ENCODE data around the gene HSP90AB1. TPM values are rescaled to one million over a fixed set of nuclear protein-coding genes. Genes with fewer than 3 reads are reported as not detected.

HSP90AB1 gene
- total and polyA plus RNA-seq, 8 donors = 168 to 549 (median 359) TPM

DNA sequence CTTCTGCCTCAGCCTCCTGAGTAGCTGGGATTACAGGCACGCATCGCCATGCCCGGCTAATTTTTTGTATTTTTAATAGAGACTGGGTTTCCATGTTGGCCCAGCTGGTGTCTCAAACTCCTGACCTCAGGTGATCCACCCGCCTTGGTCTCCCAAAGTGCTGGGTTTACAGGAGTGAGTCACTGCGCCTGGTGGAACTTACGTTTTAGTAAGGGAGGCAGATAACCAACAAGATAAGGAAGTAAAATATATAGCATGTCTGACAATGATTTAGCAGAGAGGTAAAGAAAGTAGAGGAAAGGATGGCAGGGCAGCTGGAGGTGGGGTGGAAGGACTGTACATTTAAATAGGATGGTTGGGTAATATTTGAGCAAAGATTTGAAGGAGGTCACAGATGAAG lies 42.9 kb upstream of the HSP90AB1 start:
- 68 to 76% (median 74%) methylated on average over 6 of the region's 6 CpGs for WGBS, 5 donors

DNA sequence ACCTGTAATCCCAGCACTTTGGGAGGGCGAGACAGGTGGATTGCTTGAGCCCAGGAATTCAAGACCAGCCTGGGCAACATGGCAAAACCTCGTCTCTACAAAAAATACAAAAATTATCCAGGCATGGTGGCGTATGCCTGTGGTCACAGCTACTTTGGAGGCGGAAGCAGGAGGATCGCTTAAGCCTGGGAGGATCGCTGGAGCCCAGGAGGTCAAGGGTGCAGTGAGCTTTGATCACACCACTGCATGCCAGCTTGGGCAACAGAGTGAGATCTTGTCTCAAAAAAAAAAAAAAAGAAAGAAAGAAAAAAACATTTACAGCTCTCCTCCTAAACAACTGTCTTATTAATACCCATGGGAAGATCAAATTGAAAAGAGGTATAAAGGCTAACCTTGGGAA lies 38.9 kb upstream of the HSP90AB1 start:
- Histone ChIP-seq H3K27ac (no peak overlapping the region), H3K9me3 (no peaks in the 10 kb centered on the region), H3K36me3 (no peaks in the 10 kb centered on the region), H3K4me3 (no peak overlapping the region), H3K4me1 (peaks cover 0 to 10% (median 4%) of the 10 kb centered on the region in 4 donors), H3K27me3 (no peaks in the 10 kb centered on the region)
- no peak for DNase-seq
- WGBS, 5 donors = 93 to 97% (median 96%) methylated on average over 6 of the region's 6 CpGs
- no peak for TF ChIP-seq POLR2A (IDR thresholded peaks at IDR 0.05)
- TF ChIP-seq, protein P1, sequence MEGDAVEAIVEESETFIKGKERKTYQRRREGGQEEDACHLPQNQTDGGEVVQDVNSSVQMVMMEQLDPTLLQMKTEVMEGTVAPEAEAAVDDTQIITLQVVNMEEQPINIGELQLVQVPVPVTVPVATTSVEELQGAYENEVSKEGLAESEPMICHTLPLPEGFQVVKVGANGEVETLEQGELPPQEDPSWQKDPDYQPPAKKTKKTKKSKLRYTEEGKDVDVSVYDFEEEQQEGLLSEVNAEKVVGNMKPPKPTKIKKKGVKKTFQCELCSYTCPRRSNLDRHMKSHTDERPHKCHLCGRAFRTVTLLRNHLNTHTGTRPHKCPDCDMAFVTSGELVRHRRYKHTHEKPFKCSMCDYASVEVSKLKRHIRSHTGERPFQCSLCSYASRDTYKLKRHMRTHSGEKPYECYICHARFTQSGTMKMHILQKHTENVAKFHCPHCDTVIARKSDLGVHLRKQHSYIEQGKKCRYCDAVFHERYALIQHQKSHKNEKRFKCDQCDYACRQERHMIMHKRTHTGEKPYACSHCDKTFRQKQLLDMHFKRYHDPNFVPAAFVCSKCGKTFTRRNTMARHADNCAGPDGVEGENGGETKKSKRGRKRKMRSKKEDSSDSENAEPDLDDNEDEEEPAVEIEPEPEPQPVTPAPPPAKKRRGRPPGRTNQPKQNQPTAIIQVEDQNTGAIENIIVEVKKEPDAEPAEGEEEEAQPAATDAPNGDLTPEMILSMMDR (IDR thresholded peaks at IDR 0.05) = no peak
- TF ChIP-seq POLR2AphosphoS5 (IDR thresholded peaks at IDR 0.05) = no peak
- TF ChIP-seq EP300 (IDR thresholded peaks at IDR 0.05) = no peak
- intact Hi-C loops (cut with DNase I; ENCODE audit: low total_unique reads) = no loop called here

More for the DNA sequence above, 42.9 kb upstream of the HSP90AB1 start:
- Histone ChIP-seq H3K27me3 (no peaks in the 10 kb centered on the region), H3K36me3 (no peaks in the 10 kb centered on the region), H3K4me3 (no peak overlapping the region), H3K27ac (no peak overlapping the region), H3K9me3 (no peaks in the 10 kb centered on the region), H3K4me1 (peaks cover 0 to 10% (median 6%) of the 10 kb centered on the region in 4 donors)
- DNase-seq = no peak
- TF ChIP-seq, protein P1 (IDR thresholded peaks at IDR 0.05) = no peak
- TF ChIP-seq EP300 (IDR thresholded peaks at IDR 0.05) (no peak), POLR2AphosphoS5 (IDR thresholded peaks at IDR 0.05) (no peak)
- intact Hi-C loops (cut with DNase I; ENCODE audit: low total_unique reads) = no loop called here

DNA sequence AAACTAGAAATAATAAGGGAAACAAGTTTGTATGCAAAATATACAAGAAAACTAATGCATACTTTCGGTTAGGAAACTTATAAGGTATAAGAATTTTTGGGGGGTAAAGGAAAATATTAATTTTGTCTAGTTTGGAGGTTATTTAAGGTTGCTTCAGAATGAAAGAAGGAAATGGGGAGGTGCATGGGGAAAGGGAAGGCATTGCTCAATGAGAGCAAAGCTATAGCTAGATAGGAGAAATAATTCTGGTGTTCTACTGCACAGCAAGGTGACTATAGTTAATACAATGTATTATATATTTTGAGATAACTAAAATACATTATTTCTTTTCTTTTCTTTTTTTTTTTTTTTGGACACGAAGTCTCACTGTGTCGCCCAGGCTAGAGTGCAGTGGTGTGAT lies 35.6 kb upstream of the HSP90AB1 start:
- no peaks in the 10 kb centered on the region for H3K27me3 ChIP-seq
- no peak for DNase-seq
- 78 to 92% (median 88%) methylated on average over 3 of the region's 3 CpGs for WGBS, 5 donors
- H3K36me3 ChIP-seq = no peaks in the 10 kb centered on the region
- intact Hi-C loops (cut with DNase I; ENCODE audit: low total_unique reads) = no loop called here
- no peaks in the 10 kb centered on the region for H3K9me3 ChIP-seq
- H3K4me3 ChIP-seq = no peak overlapping the region
- H3K4me1 ChIP-seq = peaks cover 2 to 5% (median 4%) of the 10 kb centered on the region in 4 donors
- TF ChIP-seq POLR2A (IDR thresholded peaks at IDR 0.05) (no peak), EP300 (IDR thresholded peaks at IDR 0.05) (no peak), POLR2AphosphoS5 (IDR thresholded peaks at IDR 0.05) (no peak)
- TF ChIP-seq, protein P1 (IDR thresholded peaks at IDR 0.05) = no peak
- no peak overlapping the region for H3K27ac ChIP-seq

DNA sequence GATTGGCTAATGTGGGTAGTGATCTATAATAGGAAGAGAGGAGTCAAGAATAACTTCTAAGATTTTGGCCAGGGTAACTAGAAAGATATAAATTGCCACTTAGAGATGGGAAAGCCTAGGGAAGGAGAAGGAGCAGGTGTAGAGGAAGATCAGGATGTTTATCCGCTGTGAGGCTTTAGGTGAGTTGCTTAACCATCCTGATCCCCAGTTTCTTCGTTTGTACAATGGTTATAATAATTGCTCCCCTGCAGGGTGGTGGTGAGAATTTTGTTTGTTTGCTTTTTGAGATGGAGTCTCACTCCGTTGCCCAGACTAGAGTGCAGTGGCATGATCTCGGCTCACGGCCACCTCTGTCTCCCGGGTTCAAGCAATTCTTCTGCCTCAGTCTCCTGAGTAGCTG lies 32.6 kb upstream of the HSP90AB1 start:
- TF ChIP-seq, protein P1 (IDR thresholded peaks at IDR 0.05) = no peak
- TF ChIP-seq EP300 (IDR thresholded peaks at IDR 0.05) (no peak), POLR2A (IDR thresholded peaks at IDR 0.05) (no peak), POLR2AphosphoS5 (IDR thresholded peaks at IDR 0.05) (no peak)
- intact Hi-C loops (cut with DNase I; ENCODE audit: low total_unique reads) = no loop called here
- 89 to 93% (median 90%) methylated on average over 6 of the region's 6 CpGs for WGBS, 5 donors

More for the DNA sequence above, 32.6 kb upstream of the HSP90AB1 start:
- no peaks in the 10 kb centered on the region for H3K9me3 ChIP-seq
- H3K4me3 ChIP-seq = no peak overlapping the region
- DNase-seq = no peak
- no peak overlapping the region for H3K27ac ChIP-seq
- peaks cover 33 to 35% (median 34%) of the 10 kb centered on the region in 4 donors for H3K4me1 ChIP-seq
- no peaks in the 10 kb centered on the region for H3K36me3 ChIP-seq
- no peaks in the 10 kb centered on the region for H3K27me3 ChIP-seq

Measured in stomach (tissue), 9 donors.